Measurements from ENCODE around the gene KLHL26. TPM values are rescaled to one million over a fixed set of nuclear protein-coding genes. Genes with fewer than 3 reads are reported as not detected.

KLHL26 gene
- total RNA-seq, 2 donors from 2014 or later = 11.6 to 18.3 TPM

- Mint-ChIP-seq H3K36me3 (no peaks in the 10 kb centered on the region), H3K9me3 (no peaks in the 10 kb centered on the region), H3K27me3 (no peaks in the 10 kb centered on the region), H3K27ac (peak overlapping the region in 1 of 2 donors; percentile 51), H3K4me3 (no peak overlapping the region), H3K4me1 (ENCODE audit: low read depth in 2 of 2) (peaks cover 8 to 34% of the 10 kb centered on the region in 2 donors)
- peak; percentile 49 to 68 for ATAC-seq
- no peak for DNase-seq (ENCODE audit: low spot score)
Observed at GRCh38 chr19:18713550-18714117, 76.8 kb downstream of the KLHL26 start.

- Mint-ChIP-seq H3K9me3 (no peaks in the 10 kb centered on the region), H3K27ac (peak overlapping the region in 1 of 2 donors; percentile 14), H3K4me1 (ENCODE audit: low read depth in 2 of 2) (peaks cover 8 to 33% of the 10 kb centered on the region in 2 donors), H3K36me3 (no peaks in the 10 kb centered on the region), H3K4me3 (no peak overlapping the region), H3K27me3 (no peaks in the 10 kb centered on the region)
- ATAC-seq (no peak), DNase-seq (ENCODE audit: low spot score) (no peak)
Observed at GRCh38 chr19:18715416-18715815, 78.6 kb downstream of the KLHL26 start.

GRCh38 chr19:18716857-18717256 is 80.0 kb downstream of the KLHL26 start:
- H3K4me1 Mint-ChIP-seq (ENCODE audit: low read depth in 2 of 2) = peaks cover 8 to 36% of the 10 kb centered on the region in 2 donors
- ATAC-seq (no peak), DNase-seq (ENCODE audit: low spot score) (no peak)
- no peaks in the 10 kb centered on the region for H3K9me3 Mint-ChIP-seq
- peak overlapping the region in 1 of 2 donors; percentile 42 for H3K27ac Mint-ChIP-seq
- no peak overlapping the region for H3K4me3 Mint-ChIP-seq
- no peaks in the 10 kb centered on the region for H3K36me3 Mint-ChIP-seq
- no peaks in the 10 kb centered on the region for H3K27me3 Mint-ChIP-seq

GRCh38 chr19:18717601-18718000 is 80.8 kb downstream of the KLHL26 start:
- H3K9me3 Mint-ChIP-seq = no peaks in the 10 kb centered on the region
- H3K4me1 Mint-ChIP-seq (ENCODE audit: low read depth in 2 of 2) = peaks cover 8 to 36% of the 10 kb centered on the region in 2 donors
- H3K27ac Mint-ChIP-seq = no peak overlapping the region
- H3K4me3 Mint-ChIP-seq = no peak overlapping the region
- H3K36me3 Mint-ChIP-seq = no peaks in the 10 kb centered on the region
- H3K27me3 Mint-ChIP-seq = no peaks in the 10 kb centered on the region
- ATAC-seq = no peak
- no peak for DNase-seq (ENCODE audit: low spot score)

GRCh38 chr19:18718015-18718526 is 81.2 kb downstream of the KLHL26 start:
- peak overlapping the region in 1 of 2 donors; percentile 24 for H3K27ac Mint-ChIP-seq
- no peaks in the 10 kb centered on the region for H3K9me3 Mint-ChIP-seq
- DNase-seq (ENCODE audit: low spot score) (peak; percentile 31), ATAC-seq (no peak)
- peaks cover 6 to 33% of the 10 kb centered on the region in 2 donors for H3K4me1 Mint-ChIP-seq (ENCODE audit: low read depth in 2 of 2)
- no peaks in the 10 kb centered on the region for H3K27me3 Mint-ChIP-seq
- H3K36me3 Mint-ChIP-seq = no peaks in the 10 kb centered on the region
- H3K4me3 Mint-ChIP-seq = no peak overlapping the region

- Mint-ChIP-seq H3K27ac (no peak overlapping the region), H3K36me3 (no peaks in the 10 kb centered on the region), H3K9me3 (no peaks in the 10 kb centered on the region), H3K4me1 (ENCODE audit: low read depth in 2 of 2) (peaks cover 0 to 33% of the 10 kb centered on the region in 2 donors), H3K4me3 (no peak overlapping the region), H3K27me3 (no peaks in the 10 kb centered on the region)
- no peak for ATAC-seq
- DNase-seq (ENCODE audit: low spot score) = peak; percentile 42
Observed at GRCh38 chr19:18718846-18719458, 82.1 kb downstream of the KLHL26 start.

- no peak overlapping the region for H3K27ac Mint-ChIP-seq
- no peak for DNase-seq (ENCODE audit: low spot score)
- H3K36me3 Mint-ChIP-seq = no peaks in the 10 kb centered on the region
- H3K4me1 Mint-ChIP-seq (ENCODE audit: low read depth in 2 of 2) = peaks cover 0 to 31% of the 10 kb centered on the region in 2 donors
- no peaks in the 10 kb centered on the region for H3K9me3 Mint-ChIP-seq
- H3K4me3 Mint-ChIP-seq = no peak overlapping the region
- ATAC-seq = no peak
- no peaks in the 10 kb centered on the region for H3K27me3 Mint-ChIP-seq
Observed at GRCh38 chr19:18719541-18719940, 82.7 kb downstream of the KLHL26 start.

Other genes starting within 250 kb of the KLHL26 start
- gene LRRC25, start 239.4 kb upstream of the KLHL26 start, total RNA-seq = not detected
- 100 to 1,000 TPM; 112 to 271 TPM for gene SSBP4, start 217.6 kb upstream of the KLHL26 start, total RNA-seq
- 10 to 100 TPM; 19.0 to 25.6 TPM for gene ISYNA1, start 198.9 kb upstream of the KLHL26 start, total RNA-seq
- gene ELL, start 115.0 kb upstream of the KLHL26 start, total RNA-seq = 10 to 100 TPM; 52.3 to 75.2 TPM
- 100 to 1,000 TPM; 199 to 208 TPM for gene FKBP8, start 93.5 kb upstream of the KLHL26 start, total RNA-seq
- gene KXD1, start 79.2 kb upstream of the KLHL26 start, total RNA-seq = 100 to 1,000 TPM; 105 to 144 TPM
- 1,000 to 10,000 TPM; 1,148 to 1,390 TPM for gene UBA52, start 65.2 kb upstream of the KLHL26 start, total RNA-seq
- 100 to 1,000 TPM in 1 of 2 donors, 10 to 100 TPM in 1; 81.5 to 104 TPM for gene REX1BD, start 48.2 kb upstream of the KLHL26 start, total RNA-seq
- not detected for gene CRLF1, start 30.2 kb upstream of the KLHL26 start, total RNA-seq
- gene TMEM59L, start 24.2 kb upstream of the KLHL26 start, total RNA-seq = not detected
- gene CRTC1, start 46.7 kb downstream of the KLHL26 start, total RNA-seq = 1 to 10 TPM; 7.6 to 9.3 TPM
- gene COMP, start 154.3 kb downstream of the KLHL26 start, total RNA-seq = not detected
- 100 to 1,000 TPM; 104 to 150 TPM for gene UPF1, start 194.9 kb downstream of the KLHL26 start, total RNA-seq